Sciatic nerve (tissue), 2 donors: ENCODE measurements around the gene ID2. TPM values are rescaled to one million over a fixed set of nuclear protein-coding genes. Genes with fewer than 3 reads are reported as not detected.

Experiments
- ATAC-seq: fragments of 200-7000 bp; cut with Tn5 transposase; one replicate; pipeline ENCODE4 v1.9.1; 2020; ENCODE audit warnings: mild to moderate bottlenecking, moderate library complexity
- DNase-seq: peaks from one replicate; pipeline ENCODE4 v3.0.0-alpha.2; 2020; ENCODE audit warnings: low spot score
- intact Hi-C: fragments of 100-400 bp; cut with DNase I; formaldehyde crosslinking; loops from one replicate; pipeline ENCODE4 v1.14.2; 2022
- total RNA-seq: library from RNA; stranded (reverse); fragmentation: NEBNext Ultra II Directional; extraction: Animal tissue kit (Norgen Biotek cat#: 25700); gene quantifications from one replicate; pipeline ENCODE4 v1.2.1, GENCODE V29; 2021
- donor health status: DM: no; HTN: no; CAD: no.
- donor health status: DM: no; HTN: no; CAD: no.

The ID2 gene
- total RNA-seq, result 95.8 TPM

GRCh38 chr2:8681786-8682692 lies at the start of gene ID2:
Gene ID2, plus strand, starts transcription at chr2:8682056. Its CDS starts 110 bp downstream, at chr2:8682166.
- peak; percentile 90 for ATAC-seq
- DNase-seq, result peak; percentile 100
- intact Hi-C loops, result loop anchor here (10.0 kb wide), 2 partner anchors 57 to 1577 kb away; no protein-coding TSS in a partner anchor

- intact Hi-C loops, result no loop called here
- DNase-seq, result no peak
- ATAC-seq, result no peak
Observed at GRCh38 chr2:8632755-8633154, 49.1 kb upstream of the ID2 start.

GRCh38 chr2:8633186-8633734 lies 48.6 kb upstream of the ID2 start:
- ATAC-seq (no peak), DNase-seq (no peak)
- intact Hi-C loops, result no loop called here

- ATAC-seq, result no peak
- no peak for DNase-seq
- intact Hi-C loops, result no loop called here
Observed at GRCh38 chr2:8633735-8634313, 48.0 kb upstream of the ID2 start.

GRCh38 chr2:8634466-8635172 lies 47.2 kb upstream of the ID2 start:
- ATAC-seq (no peak), DNase-seq (peak; percentile 50)
- intact Hi-C loops, result no loop called here

- DNase-seq (no peak), ATAC-seq (no peak)
- intact Hi-C loops, result no loop called here
Observed at GRCh38 chr2:8636041-8636491, 45.8 kb upstream of the ID2 start.

GRCh38 chr2:8636721-8637636 lies 44.9 kb upstream of the ID2 start:
- intact Hi-C loops, result no loop called here
- ATAC-seq, result peak; percentile 40
- no peak for DNase-seq

GRCh38 chr2:8638327-8638726 lies 43.5 kb upstream of the ID2 start:
- ATAC-seq (no peak), DNase-seq (no peak)
- intact Hi-C loops, result no loop called here

- DNase-seq (no peak), ATAC-seq (no peak)
- intact Hi-C loops, result no loop called here
Observed at GRCh38 chr2:8639122-8639635, 42.7 kb upstream of the ID2 start.

- DNase-seq, result no peak
- intact Hi-C loops, result no loop called here
- ATAC-seq, result no peak
Observed at GRCh38 chr2:8640498-8640897, 41.4 kb upstream of the ID2 start.

GRCh38 chr2:8641301-8641965 lies 40.4 kb upstream of the ID2 start:
- DNase-seq (no peak), ATAC-seq (no peak)
- intact Hi-C loops, result no loop called here

- DNase-seq (no peak), ATAC-seq (no peak)
- intact Hi-C loops, result no loop called here
Observed at GRCh38 chr2:8642366-8643068, 39.3 kb upstream of the ID2 start.

- ATAC-seq (peak; percentile 25), DNase-seq (no peak)
- intact Hi-C loops, result no loop called here
Observed at GRCh38 chr2:8643250-8643995, 38.4 kb upstream of the ID2 start.

GRCh38 chr2:8643996-8644356 lies 37.9 kb upstream of the ID2 start:
- no peak for DNase-seq
- ATAC-seq, result peak; percentile 31
- intact Hi-C loops, result no loop called here

GRCh38 chr2:8644605-8645175 lies 37.2 kb upstream of the ID2 start:
- no peak for DNase-seq
- intact Hi-C loops, result no loop called here
- peak; percentile 57 for ATAC-seq

- intact Hi-C loops, result no loop called here
- no peak for DNase-seq
- ATAC-seq, result no peak
Observed at GRCh38 chr2:8645176-8645831, 36.6 kb upstream of the ID2 start.
